Measurements from ENCODE around the gene CCDC93.
"Not testable (repeated sequence)": the region's sequence is repeated elsewhere in the genome, so short reads cannot be mapped to it uniquely, and the experiment has no call there.

Gene CCDC93

DNA sequence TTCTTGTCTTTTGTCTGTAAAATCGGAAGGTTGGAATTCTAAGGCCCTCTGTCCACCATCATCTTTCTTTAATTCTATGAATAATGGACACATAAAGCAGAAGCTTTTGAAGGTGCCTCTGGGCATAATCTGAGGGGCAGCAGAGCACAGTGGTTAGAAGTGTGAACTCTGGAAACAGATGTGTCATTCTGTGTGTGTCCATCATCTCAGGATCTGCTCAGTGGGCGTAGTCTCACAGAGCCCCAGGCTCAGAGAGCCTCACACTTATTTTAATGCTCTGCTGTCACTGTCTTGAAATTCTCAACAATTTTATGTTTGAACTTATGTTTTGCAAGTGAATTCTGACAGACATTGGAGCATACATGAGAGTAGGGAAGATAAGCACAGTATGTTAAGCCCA lies 31.0 kb upstream of the CCDC93 start:
- DNase-seq = no peak

- no peak for DNase-seq
These were observed 30.3 kb upstream of the CCDC93 start for GRCh38 chr2:118044103-118044716.

DNA sequence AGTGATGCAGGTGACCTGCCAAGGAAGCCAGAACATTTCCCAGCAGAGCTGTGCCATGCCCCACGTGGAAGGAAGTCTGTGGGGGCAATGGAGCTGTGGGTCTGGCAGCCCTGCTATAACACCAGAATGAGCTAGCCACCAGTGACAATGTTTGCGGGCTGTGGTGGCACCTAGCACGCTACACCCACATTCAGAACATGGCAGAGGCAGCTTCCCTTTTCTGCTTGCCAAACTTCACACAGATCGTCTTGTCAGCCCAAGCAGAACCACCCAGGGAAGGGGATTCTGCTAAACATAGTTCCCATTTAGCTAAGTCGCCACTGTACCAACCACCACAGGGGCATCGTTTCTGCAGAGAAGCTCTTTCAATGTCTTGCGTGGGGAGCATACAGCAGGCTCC lies 27.0 kb upstream of the CCDC93 start:
- DNase-seq = no peak

DNA sequence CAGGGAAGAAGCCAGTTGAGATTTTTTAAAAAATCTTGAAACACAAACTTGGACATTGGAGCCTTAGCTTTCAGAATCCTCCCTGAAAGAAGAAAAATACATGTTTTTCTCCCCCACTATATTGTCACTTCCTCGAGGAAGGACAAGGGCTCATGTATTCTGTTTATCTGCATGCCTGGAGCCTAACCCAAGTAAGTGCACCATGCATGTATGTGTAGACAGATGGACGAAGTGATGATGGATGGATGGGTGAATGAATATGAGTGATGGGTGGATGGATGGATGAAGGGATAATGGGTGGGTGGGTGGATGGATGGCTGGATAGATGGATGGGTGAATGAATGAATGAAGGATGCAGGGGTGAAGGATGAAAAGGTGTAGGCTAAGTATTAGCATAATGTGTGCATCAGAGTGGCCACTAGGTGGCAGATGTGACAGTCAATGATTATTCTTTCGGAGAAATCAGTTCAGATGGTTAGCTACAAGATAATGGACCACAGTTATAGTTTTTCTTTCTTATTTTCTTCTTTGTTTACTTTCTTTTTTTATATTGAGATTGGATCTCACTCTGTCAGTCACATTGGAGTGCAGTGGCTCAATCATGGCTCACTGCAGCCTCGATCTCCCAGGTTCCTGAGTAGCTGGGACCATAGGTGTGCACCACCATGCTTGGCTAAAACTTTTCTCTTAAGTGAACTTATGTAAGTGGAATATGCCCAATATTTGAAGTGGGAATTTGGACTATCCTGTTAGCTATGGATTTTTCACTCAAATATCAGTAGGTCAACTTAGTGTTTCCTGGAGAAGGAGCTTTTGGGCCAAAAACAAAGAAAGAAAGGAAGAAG lies 18.5 kb upstream of the CCDC93 start:
- peak; percentile 28 for DNase-seq

DNA sequence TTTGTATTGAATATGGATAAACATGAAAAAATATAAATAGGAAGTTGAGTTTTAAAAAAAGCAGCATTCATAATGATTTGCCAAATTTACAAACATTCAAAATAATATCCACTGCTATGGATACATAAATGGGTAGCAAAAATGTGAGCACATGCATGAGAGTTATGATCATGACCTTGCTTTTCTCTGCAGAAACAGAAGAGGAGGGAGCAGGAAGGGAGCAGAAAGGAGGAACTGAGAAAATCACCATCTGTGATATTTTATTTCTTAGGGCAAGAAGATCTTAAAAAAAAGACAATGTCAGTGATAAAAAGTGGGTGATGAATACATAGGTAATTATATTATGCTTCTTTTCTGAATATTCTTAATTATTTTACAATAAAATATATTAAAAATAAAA lies 17.7 kb upstream of the CCDC93 start:
- no peak for DNase-seq

GRCh38 chr2:118029025-118029424 lies 15.2 kb upstream of the CCDC93 start:
- DNase-seq = no peak

GRCh38 chr2:118021356-118021755 lies 7.5 kb upstream of the CCDC93 start:
- DNase-seq = no peak

DNA sequence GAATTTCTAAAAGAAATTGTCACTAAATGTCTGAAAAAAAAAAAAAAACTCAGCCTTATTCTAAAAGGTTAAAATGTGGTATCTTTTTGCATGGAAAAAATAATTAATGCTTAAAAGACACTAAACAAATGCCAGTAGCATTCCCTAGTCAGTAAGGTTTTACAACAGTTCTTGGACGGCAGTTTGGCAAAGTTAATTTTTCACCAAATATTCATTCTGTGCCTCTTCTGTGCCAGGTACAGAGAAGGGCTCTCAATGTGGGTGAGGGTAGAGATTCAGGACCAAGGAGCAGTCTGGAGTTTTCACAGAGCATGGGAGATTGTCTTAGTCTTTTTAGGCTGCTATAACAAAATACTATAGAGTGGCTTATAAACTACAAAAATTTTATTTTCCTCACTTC lies 6.0 kb upstream of the CCDC93 start:
- no peak for DNase-seq

DNA sequence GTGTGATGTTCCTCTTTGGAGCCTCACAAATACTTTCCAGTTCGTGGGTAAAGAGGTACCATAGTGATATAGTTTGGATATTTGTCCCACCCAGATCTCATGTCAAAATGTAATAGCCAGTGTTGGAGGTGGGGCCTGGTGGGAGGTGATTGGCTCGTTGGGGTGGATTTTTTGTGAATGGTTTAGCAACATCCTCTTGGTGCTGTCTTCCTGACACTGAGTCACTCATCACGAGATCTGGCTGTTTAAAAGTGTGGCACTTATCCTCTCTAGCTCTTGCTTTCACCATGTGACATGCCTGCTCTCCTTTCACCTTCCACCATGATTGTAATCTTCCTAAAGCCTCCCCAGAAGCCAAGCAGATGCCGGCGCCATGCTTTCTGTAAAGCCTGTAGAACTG lies 3.0 kb upstream of the CCDC93 start:
- no peak for DNase-seq

DNA sequence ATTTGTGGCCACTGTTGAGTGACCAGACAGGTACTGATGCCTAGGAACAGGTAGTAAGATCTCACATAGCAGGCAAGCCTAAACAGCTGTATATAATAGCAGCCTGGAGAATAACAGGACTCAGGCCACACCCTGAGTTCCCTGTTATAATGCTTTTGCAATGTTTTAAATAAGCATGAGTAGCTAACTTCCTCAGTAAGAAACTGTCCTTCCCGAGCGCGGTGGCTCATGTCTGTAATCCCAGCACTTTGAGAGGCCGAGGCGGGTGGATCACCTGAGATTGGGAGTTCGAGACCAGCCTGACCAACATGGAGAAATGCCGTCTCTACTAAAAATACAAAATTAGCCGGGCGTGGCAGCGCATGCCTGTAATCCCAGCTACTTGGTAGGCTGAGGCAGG lies 1.9 kb upstream of the CCDC93 start:
- not testable (repeated sequence) for DNase-seq

GRCh38 chr2:118014492-118014824 lies 588 bp upstream of the CCDC93 start:
- DNase-seq = no peak

- peak; percentile 6 for DNase-seq
These were observed 598 bp downstream of the CCDC93 start for GRCh38 chr2:118013221-118013723.

- no peak for DNase-seq
These were observed 1.1 kb downstream of the CCDC93 start for GRCh38 chr2:118012778-118013177.

DNA sequence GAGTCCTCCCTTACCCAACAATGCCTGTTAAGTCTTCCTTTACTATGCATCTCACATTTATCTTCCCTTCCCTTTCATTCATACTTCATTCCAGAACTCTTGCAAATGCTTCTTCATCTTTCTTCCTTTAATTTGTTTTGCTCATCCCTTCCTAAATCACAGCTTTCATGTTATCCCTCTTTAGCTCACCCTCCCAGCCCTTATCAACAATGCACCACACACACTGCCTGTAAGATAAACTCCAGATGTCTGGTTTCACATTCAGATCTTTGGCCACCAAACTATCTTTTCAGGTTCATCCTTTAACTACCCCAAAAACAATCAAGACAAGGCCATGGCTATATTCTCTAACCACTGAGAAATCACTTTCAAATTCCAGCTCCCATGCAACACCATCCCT lies 3.4 kb downstream of the CCDC93 start:
- DNase-seq = no peak

DNA sequence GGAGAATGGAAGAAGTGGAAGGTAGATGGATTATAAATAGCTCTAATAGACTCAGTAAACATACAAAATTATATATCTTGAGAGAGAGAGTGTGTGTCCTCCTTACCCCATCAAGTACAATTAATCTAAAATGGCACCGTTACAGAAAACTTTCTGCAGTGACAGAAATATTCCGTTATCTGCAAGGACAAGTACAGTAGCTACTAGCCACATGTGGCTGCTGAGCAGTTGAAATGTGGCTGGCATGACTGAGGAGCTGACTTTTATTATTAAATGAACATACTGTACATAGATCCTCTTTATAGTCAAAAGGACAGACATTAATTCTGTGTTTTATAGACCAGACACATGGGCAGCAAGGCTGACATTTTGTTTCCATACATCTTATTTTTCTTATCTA lies 7.0 kb downstream of the CCDC93 start:
- no peak for DNase-seq

DNA sequence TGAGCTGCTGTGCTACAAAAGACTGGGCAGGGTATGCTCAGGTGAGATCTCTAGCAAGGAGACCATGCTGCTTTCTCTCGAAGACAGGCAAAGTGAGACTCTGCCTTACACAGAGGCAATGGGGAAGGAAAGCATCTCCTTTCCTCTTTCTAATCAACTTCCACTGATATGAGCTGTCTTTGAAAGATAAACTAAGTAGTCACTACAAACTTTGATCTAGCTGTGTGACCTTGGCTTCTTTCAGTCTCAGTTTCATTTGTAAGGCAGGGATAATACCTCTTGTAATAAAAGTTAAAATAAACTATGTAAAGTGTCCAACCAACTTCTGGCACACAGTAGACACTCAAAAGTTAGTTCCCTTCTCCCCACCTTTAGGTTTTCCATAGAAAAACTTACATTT lies 7.5 kb downstream of the CCDC93 start:
- DNase-seq = no peak

DNA sequence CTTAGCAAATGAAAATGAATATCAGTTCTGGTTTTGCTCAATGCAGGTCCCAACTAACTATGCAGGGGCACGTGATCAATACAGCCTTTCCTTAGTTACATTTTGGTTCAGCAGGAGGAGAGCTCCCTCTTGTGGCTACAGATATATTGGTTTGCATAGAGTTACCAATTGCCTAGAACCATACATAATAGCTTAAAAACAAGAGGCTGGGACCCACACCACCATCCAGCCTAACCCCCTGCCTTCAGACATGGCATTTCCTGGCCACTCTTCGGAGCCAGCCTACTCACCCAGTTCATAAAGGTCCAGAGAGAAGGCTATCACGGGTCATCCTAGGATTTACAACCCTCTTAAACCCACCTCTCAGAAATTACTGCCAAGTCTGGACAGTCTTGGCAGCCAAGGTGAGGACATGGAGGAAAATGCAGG lies 10.5 kb downstream of the CCDC93 start:
- DNase-seq = peak; percentile 76

GRCh38 chr2:118000041-118000440 lies 13.8 kb downstream of the CCDC93 start:
- no peak for DNase-seq

DNA sequence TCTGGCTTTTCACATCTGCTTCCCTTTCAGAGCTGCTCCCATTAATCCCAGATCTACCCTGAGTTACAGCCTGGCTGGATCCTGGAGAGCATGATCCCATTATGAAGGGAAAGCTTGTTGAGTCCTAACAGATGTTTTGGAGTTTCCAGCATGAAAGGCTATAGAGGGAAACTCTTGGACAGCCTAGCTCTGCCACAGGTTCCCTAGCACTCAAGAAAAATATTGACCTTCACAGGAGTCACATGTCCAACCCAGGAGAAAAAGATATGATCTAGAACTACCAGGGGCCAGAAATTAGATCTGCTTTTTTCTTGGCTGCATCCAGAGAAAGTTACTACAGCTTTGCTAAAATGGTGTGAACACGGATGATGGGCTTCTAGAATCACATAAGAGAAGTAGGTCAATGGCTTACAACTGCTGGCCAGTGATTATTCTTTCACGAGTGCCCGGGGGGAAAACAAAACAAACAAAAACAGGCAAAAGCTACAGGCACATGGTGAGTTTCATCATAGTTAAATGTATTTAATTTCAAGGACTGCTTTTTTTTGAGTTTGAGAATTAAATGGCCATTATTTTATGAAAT lies 15.9 kb downstream of the CCDC93 start:
- no peak for DNase-seq

DNA sequence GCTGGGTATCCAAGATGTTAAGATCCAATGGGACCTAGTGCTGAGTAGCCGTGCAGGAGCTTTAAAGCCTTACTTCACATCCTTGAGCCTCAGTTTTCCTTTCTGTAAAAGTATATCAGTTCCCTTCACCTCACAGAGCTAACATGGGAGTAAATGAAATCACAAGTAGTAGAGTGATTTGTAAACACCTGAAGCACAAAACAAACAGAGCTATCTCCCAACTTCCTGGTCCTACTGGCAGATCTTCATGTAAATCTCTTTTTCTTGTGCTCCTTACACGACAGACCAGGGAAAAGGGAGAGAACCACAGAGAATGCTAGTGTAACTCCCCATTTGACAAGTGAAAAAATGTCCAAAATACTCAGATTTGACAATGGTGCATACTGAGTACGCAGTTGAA lies 17.3 kb downstream of the CCDC93 start:
- DNase-seq = no peak

DNA sequence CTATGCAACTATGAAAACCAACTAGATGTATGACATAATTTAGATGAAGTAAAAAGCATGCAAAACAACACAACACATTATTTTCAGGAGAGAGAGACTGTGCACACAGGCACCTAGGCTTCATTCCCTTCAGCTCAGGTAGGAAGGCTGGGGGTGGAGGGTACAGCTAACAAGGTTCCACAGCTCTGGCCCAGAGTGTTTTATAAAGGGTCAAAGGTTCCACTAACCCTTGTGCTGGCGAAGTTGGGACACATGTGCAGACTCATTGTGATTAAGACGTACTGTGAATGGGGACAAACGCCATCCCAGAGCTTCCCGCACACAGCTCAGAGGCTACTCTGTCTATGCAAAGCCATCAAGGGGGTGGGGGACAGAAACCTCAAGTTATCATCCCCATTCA lies 19.1 kb downstream of the CCDC93 start:
- no peak for DNase-seq

GRCh38 chr2:117989854-117990438 lies 23.9 kb downstream of the CCDC93 start:
- no peak for DNase-seq

- no peak for DNase-seq
These were observed 26.7 kb downstream of the CCDC93 start for GRCh38 chr2:117987121-117987520.

DNA sequence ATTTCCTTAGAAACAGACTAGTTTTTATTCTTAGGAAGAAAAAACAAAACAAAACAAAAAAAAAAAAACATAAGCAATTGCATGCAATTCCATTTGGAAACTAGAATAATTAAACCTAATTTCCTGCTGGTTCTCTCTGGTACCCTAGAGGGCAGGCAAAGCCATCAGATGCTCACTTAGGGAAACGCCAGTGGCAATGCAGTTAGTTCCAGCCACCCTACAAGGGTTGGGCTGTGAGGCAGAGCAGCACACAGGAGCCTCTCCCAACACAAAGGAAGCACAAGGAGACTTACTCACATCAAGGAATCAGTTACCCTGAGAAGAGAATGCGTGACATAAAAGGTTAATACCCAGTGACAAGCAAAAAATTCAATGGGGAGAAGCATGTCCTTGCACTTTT lies 28.8 kb downstream of the CCDC93 start:
- DNase-seq = no peak
